ENCODE measurements around the gene TENM4. TPM values are rescaled to one million over a fixed set of nuclear protein-coding genes. Genes with fewer than 3 reads are reported as not detected.

TENM4 gene
- polyA plus RNA-seq, 1 of the 3 experiments (the other 2 are of a cell fraction), result 16.7 TPM

DNA sequence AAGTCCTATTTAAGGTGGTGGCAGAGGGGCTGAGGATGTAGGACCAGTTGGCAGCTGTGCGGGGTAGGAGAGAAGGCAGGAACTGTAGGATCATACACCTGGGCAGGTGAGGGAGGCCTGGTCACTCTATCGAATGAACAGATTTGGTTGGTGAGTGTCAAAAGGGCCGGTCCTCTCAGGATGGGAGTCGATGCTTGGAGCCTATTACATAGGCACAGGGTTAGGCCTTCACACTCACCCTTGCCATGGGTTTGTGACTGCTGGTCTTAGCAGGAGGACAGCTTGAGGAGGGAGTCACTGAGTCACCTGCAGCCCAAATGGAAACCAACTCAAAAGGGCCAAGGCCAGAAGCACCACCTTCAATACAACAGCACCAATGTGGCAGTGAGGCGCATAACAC, 786.0 kb downstream of the TENM4 start (continued):
- no peak for TF ChIP-seq GABPA (IDR thresholded peaks at IDR 0.05; ENCODE audit: low read depth)
- no peak for TF ChIP-seq YY1 (IDR thresholded peaks at IDR 0.05; ENCODE audit: low read depth)

GRCh38 chr11:78654071-78654470, 786.8 kb downstream of the TENM4 start:
- Histone ChIP-seq H3K27me3 (ENCODE audit: insufficient read depth) (no peaks in the 10 kb centered on the region), H3K9me2 (no peaks in the 10 kb centered on the region), H3K9me3 (no peaks in the 10 kb centered on the region), H3K4me1 (ENCODE audit: control insufficient read depth in 1 of 2, insufficient read depth in 2 of 2, low read depth in 1 of 2, low read length in 1 of 2) (peaks cover 0 to 17% of the 10 kb centered on the region in 2 experiments; a peak in 1 of 4 replicates), H3K36me3 (replicated peaks in 1 of 2; ENCODE audit: control insufficient read depth in 1 of 2, insufficient read depth in 2 of 2, low read length in 1 of 2) (peaks cover 0 to 16% of the 10 kb centered on the region in 2 experiments), H3K79me2 (ENCODE audit: insufficient read depth) (no peaks in the 10 kb centered on the region), H3K27ac (ENCODE audit: low read depth in 2 of 2, low read length in 1 of 2) (peak overlapping the region in 1 of 2 experiments; percentile 50; a peak in 1 of 4 replicates), H3K4me2 (no peak overlapping the region), H3K4me3 (ENCODE audit: low read depth in 2 of 2, low read length in 1 of 2) (no peak overlapping the region), H4K20me1 (ENCODE audit: insufficient read depth) (no peaks in the 10 kb centered on the region), H3F3A (replicated peaks; ENCODE audit: insufficient read depth) (no peaks in the 10 kb centered on the region), H2AFZ (ENCODE audit: low read depth) (no peak overlapping the region), H3K9ac (no peak overlapping the region)
- CTCF ChIA-PET, result interaction anchor here (1.1 to 6.8 kb wide), 4 partner anchors 8 to 142 kb away, joined by 3 to 53 read pairs (median 5); no protein-coding TSS in a partner anchor
- no peak for DNase-seq
- POLR2A ChIA-PET, result no interaction called here
- WGBS (ENCODE audit: low lambda C conversion rate), result 52% methylated on average over 3 of the region's 3 CpGs
- TF ChIP-seq, protein P1, sequence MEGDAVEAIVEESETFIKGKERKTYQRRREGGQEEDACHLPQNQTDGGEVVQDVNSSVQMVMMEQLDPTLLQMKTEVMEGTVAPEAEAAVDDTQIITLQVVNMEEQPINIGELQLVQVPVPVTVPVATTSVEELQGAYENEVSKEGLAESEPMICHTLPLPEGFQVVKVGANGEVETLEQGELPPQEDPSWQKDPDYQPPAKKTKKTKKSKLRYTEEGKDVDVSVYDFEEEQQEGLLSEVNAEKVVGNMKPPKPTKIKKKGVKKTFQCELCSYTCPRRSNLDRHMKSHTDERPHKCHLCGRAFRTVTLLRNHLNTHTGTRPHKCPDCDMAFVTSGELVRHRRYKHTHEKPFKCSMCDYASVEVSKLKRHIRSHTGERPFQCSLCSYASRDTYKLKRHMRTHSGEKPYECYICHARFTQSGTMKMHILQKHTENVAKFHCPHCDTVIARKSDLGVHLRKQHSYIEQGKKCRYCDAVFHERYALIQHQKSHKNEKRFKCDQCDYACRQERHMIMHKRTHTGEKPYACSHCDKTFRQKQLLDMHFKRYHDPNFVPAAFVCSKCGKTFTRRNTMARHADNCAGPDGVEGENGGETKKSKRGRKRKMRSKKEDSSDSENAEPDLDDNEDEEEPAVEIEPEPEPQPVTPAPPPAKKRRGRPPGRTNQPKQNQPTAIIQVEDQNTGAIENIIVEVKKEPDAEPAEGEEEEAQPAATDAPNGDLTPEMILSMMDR (IDR thresholded peaks at IDR 0.05), result no peak
- no peak for TF ChIP-seq TAF1 (IDR thresholded peaks at IDR 0.05; ENCODE audit: borderline replicate concordance, low read depth, low read length)
- TF ChIP-seq EZH2phosphoT487 (IDR thresholded peaks at IDR 0.05; ENCODE audit: borderline replicate concordance, low read depth), result no peak
- no peak for TF ChIP-seq MEF2A (IDR thresholded peaks at IDR 0.05; ENCODE audit: borderline replicate concordance, low read depth)
- TF ChIP-seq, protein P2, sequence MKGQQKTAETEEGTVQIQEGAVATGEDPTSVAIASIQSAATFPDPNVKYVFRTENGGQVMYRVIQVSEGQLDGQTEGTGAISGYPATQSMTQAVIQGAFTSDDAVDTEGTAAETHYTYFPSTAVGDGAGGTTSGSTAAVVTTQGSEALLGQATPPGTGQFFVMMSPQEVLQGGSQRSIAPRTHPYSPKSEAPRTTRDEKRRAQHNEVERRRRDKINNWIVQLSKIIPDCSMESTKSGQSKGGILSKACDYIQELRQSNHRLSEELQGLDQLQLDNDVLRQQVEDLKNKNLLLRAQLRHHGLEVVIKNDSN (IDR thresholded peaks at IDR 0.05; ENCODE audit: borderline replicate concordance, low read depth), result no peak
- no peak for TF ChIP-seq RXRA (IDR thresholded peaks at IDR 0.05; ENCODE audit: borderline replicate concordance, low read depth)
- no peak for TF ChIP-seq SMC3 (IDR thresholded peaks at IDR 0.05; ENCODE audit: low read depth, low read length)
- TF ChIP-seq GABPA (IDR thresholded peaks at IDR 0.05; ENCODE audit: low read depth), result no peak
- TF ChIP-seq NRF1 (IDR thresholded peaks at IDR 0.05; ENCODE audit: low read depth, low read length), result no peak
- TF ChIP-seq, protein P3, sequence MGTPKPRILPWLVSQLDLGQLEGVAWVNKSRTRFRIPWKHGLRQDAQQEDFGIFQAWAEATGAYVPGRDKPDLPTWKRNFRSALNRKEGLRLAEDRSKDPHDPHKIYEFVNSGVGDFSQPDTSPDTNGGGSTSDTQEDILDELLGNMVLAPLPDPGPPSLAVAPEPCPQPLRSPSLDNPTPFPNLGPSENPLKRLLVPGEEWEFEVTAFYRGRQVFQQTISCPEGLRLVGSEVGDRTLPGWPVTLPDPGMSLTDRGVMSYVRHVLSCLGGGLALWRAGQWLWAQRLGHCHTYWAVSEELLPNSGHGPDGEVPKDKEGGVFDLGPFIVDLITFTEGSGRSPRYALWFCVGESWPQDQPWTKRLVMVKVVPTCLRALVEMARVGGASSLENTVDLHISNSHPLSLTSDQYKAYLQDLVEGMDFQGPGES (IDR thresholded peaks at IDR 0.05; ENCODE audit: low read depth, low read length), result no peak
- TF ChIP-seq, protein P4, sequence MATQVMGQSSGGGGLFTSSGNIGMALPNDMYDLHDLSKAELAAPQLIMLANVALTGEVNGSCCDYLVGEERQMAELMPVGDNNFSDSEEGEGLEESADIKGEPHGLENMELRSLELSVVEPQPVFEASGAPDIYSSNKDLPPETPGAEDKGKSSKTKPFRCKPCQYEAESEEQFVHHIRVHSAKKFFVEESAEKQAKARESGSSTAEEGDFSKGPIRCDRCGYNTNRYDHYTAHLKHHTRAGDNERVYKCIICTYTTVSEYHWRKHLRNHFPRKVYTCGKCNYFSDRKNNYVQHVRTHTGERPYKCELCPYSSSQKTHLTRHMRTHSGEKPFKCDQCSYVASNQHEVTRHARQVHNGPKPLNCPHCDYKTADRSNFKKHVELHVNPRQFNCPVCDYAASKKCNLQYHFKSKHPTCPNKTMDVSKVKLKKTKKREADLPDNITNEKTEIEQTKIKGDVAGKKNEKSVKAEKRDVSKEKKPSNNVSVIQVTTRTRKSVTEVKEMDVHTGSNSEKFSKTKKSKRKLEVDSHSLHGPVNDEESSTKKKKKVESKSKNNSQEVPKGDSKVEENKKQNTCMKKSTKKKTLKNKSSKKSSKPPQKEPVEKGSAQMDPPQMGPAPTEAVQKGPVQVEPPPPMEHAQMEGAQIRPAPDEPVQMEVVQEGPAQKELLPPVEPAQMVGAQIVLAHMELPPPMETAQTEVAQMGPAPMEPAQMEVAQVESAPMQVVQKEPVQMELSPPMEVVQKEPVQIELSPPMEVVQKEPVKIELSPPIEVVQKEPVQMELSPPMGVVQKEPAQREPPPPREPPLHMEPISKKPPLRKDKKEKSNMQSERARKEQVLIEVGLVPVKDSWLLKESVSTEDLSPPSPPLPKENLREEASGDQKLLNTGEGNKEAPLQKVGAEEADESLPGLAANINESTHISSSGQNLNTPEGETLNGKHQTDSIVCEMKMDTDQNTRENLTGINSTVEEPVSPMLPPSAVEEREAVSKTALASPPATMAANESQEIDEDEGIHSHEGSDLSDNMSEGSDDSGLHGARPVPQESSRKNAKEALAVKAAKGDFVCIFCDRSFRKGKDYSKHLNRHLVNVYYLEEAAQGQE (IDR thresholded peaks at IDR 0.05; ENCODE audit: low read depth, low read length), result no peak
- no peak for TF ChIP-seq YY1 (IDR thresholded peaks at IDR 0.05; ENCODE audit: low read depth)
- no peak for TF ChIP-seq CHD2 (IDR thresholded peaks at IDR 0.05; ENCODE audit: low read length, partially characterized antibody)

All from SK-N-SH (cell line).